Activated CD8-positive, alpha-beta memory T cell treated with anti-CD3 and anti-CD28 coated beads for 36 hours (primary cell): ENCODE data around the gene MAPK14. TPM values are rescaled to one million over a fixed set of nuclear protein-coding genes. Genes with fewer than 3 reads are reported as not detected.

ENCODE experiments used
- CTCF ChIA-PET: fragments of 350-600 bp; sonication (Branson Sonifier 250); formaldehyde crosslinking; loops from one replicate; lab custom pipeline; 2021; ENCODE audit warnings: antibody characterized with exemption; lab: Charles Lee
- POLR2A ChIA-PET: fragments of 350-600 bp; sonication (Branson Sonifier 250); formaldehyde crosslinking; loops from one replicate; lab custom pipeline; 2021; ENCODE audit warnings: antibody characterized with exemption; lab: Charles Lee
- total RNA-seq, 2 experiments: library from RNA; stranded (reverse); gene quantifications; one replicate each; pipeline ENCODE4 v1.2.3, GENCODE V29; 2021

MAPK14 gene
- total RNA-seq, 2 experiments from 2014 or later, result 41.6 to 44.7 TPM

- ChIA-PET CTCF (interaction anchor here (0.7 kb wide), 1 partner anchor 316 kb away, joined by 3 read pairs; no protein-coding TSS in a partner anchor), POLR2A (no interaction called here)
These were observed 107.6 kb downstream of the MAPK14 start for GRCh38 chr6:36135053-36135731.

GRCh38 chr6:36136034-36136433 is 108.4 kb downstream of the MAPK14 start:
- ChIA-PET POLR2A (no interaction called here), CTCF (no interaction called here)

DNA sequence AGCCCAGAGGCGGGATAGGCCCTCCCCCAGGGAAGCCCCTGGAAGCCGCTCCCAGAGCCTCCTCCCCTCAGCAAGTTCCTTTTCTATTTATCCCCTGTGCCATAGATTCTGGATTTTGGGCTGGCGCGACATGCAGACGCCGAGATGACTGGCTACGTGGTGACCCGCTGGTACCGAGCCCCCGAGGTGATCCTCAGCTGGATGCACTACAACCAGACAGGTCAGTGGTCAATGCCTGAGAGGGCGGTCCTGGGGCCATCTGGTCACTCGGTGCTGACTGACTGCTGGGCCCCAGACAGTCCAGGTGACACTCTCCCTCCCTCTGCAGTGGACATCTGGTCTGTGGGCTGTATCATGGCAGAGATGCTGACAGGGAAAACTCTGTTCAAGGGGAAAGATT is 108.9 kb downstream of the MAPK14 start:
- ChIA-PET CTCF (no interaction called here), POLR2A (no interaction called here)

GRCh38 chr6:36138667-36139066 is 111.1 kb downstream of the MAPK14 start:
- ChIA-PET CTCF (interaction anchor here (0.8 to 1.9 kb wide), 2 partner anchors 164 to 168 kb away, joined by 4 to 5 read pairs; no protein-coding TSS in a partner anchor), POLR2A (interaction anchor here (0.5 kb wide), 1 partner anchor 26 kb away, joined by 14 read pairs; no protein-coding TSS in a partner anchor)

- ChIA-PET CTCF (interaction anchor here (1.6 to 1.9 kb wide), 2 partner anchors 13 to 163 kb away, joined by 4 to 5 read pairs; no protein-coding TSS in a partner anchor), POLR2A (interaction anchor here (0.8 kb wide), 1 partner anchor 18 kb away, joined by 3 read pairs; no protein-coding TSS in a partner anchor)
These were observed 111.8 kb downstream of the MAPK14 start for GRCh38 chr6:36139431-36139830.

GRCh38 chr6:36139991-36140710 is 112.5 kb downstream of the MAPK14 start:
- ChIA-PET POLR2A (interaction anchor here (0.8 kb wide), 1 partner anchor 19 kb away, joined by 3 read pairs; no protein-coding TSS in a partner anchor), CTCF (interaction anchor here (1.6 to 1.9 kb wide), 2 partner anchors 14 to 162 kb away, joined by 4 to 5 read pairs; no protein-coding TSS in a partner anchor)

- POLR2A ChIA-PET, result no interaction called here
- CTCF ChIA-PET, result interaction anchor here (1.6 to 1.9 kb wide), 2 partner anchors 10 to 15 kb away, joined by 4 to 5 read pairs; no protein-coding TSS in a partner anchor
These were observed 113.5 kb downstream of the MAPK14 start for GRCh38 chr6:36141091-36141490.

DNA sequence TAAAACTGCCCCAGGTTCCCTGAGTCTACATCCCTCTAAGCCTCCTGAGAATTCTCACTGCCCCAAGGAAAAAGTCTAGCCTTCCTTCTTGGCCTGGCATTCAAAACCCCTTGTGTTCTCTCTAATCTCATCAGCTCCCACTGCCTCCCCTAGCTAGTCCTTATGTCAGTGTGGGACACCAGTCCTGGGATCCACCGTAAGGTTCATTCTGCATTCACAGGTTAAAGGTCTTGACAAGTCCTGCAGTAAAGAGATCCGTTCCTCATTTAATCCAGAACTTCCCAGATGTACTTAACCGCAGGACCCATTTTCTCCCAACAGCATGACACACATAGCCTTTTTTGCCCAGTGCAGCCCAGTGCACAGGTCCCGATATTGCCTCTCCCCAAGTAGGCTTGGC is 114.4 kb downstream of the MAPK14 start:
- CTCF ChIA-PET, result interaction anchor here (1.1 to 1.9 kb wide), 2 partner anchors 11 to 114 kb away, joined by 5 to 6 read pairs; partner anchors contain the start of gene MAPK14
- POLR2A ChIA-PET, result no interaction called here

DNA sequence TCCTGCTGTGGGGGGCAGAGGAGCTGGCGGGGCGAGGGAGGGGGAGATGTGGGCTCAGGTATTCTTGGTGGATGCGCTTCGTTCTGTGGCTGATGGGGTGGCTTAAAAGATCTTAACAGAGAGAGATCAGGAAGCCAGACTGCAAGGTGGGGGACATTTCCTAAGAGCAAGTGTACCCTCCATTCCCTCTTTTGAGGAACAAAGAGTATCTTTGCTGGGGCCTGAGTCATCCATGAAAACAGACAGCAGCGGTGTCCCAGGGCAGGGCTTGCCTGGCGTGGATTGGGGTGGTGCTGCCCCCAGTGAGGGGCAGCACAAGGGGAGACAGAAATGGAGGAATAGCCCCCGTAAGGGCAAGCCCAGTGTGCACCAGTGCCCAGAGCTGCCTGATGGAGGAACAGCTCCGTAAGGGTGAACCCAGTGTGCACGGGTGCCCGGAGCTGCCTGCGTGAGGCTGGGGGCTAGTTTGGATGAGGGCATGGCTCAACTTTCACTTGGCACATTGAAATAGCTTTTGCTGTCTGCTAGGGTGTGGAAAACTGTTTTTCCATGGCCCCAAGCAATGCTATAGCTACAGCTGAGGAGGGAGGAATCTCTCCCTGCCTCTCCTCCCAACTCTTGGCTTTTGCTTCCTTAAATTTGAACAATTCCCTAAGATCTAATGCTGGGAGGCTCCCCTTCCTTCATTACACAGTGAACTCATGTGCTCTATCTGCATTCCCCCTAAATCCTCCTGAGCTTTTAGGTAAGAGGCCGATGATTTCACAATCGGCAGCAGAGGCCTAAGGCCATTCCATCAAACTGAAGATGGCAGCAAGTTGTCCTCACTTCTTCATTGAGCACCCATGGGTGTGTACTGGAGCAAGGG is 115.6 kb downstream of the MAPK14 start:
- CTCF ChIA-PET, result interaction anchor here (1.1 to 1.9 kb wide), 3 partner anchors 10 to 115 kb away, joined by 3 to 6 read pairs (median 5); partner anchors contain the start of gene MAPK14

GRCh38 chr6:36145495-36145894 is 117.9 kb downstream of the MAPK14 start:
- ChIA-PET POLR2A (interaction anchor here (0.7 to 1.0 kb wide), 2 partner anchors 47 to 50 kb away, joined by 3 to 4 read pairs; no protein-coding TSS in a partner anchor), CTCF (no interaction called here)

More for the DNA sequence above, 115.6 kb downstream of the MAPK14 start:
- POLR2A ChIA-PET, result no interaction called here

DNA sequence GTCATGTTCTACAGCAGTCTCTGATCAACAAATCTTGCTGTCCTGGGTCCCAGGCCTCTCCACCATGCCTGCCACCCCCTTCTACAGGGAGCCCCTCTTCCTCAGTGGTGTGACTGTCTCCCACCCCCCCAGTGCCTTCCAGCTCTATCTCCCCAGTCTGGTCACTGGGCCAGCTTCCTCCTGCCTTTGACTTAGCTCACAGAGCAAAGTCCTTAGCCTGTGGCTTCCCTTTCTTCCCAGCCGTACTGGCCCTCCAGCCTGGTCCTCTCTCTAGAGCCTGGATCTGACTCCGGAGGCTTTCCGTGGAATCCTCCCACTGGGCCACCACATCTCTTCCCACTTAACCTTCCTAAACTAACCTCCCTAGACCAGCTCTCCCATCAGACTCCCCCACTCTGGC is 119.7 kb downstream of the MAPK14 start:
- CTCF ChIA-PET, result no interaction called here
- POLR2A ChIA-PET, result no interaction called here

DNA sequence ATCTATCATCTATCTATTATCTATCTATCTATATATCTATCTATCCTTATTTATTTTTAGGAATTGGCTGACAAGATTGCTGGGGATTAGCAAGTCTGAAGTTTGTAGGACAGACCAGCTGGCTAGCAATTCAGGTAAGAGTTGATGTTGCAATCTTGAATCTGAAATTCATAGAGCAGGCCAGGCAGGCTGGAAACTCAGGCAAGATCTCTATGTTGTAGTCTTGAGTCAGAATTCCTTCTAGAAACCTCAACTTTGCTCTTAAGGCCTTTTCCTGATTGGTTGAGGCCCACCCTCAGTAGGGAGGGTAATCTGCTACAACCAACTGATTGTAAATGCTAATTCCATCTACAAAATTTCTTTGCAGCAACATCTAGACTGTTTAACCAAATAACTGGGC is 121.9 kb downstream of the MAPK14 start:
- ChIA-PET POLR2A (no interaction called here), CTCF (no interaction called here)

GRCh38 chr6:36150283-36150682 is 122.7 kb downstream of the MAPK14 start:
- ChIA-PET CTCF (no interaction called here), POLR2A (no interaction called here)

GRCh38 chr6:36154286-36154685 is 126.7 kb downstream of the MAPK14 start:
- POLR2A ChIA-PET, result no interaction called here
- CTCF ChIA-PET, result no interaction called here

- POLR2A ChIA-PET, result no interaction called here
- CTCF ChIA-PET, result no interaction called here
These were observed 128.1 kb downstream of the MAPK14 start for GRCh38 chr6:36155662-36156061.

DNA sequence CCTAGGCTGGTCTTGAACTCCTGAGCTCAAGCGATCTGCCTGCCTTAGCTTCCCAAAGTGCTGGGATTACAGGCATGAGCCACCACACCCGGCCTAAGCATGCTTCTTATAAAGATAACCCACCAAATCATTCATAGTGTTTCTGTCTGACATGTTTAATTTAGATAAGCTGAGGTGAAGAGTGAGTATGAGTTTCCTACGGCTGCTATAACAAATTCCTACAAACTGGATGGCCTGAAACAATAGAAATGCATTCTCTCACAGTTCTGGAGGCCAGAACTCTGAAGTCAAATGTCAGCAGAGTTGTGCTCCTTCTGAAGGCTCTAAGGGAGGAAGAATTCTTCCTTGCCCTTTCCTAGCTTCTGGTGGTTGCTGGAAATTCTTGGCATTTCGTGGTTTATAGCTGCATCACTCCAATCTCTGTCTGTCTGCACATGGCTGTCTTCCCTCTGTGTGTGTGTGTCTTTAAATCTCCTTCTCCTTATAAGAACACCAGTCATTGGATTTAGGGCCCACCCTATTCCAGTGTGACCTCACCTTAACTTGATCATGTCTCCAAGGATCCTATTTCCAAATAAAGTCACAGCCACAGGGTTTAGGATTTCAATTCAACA is 132.6 kb downstream of the MAPK14 start:
- POLR2A ChIA-PET, result no interaction called here
- CTCF ChIA-PET, result no interaction called here
